HS-5 (cell line): Measurements from ENCODE around the gene COPS7B.
A peak's percentile ranks its signal among the peaks of the same experiment; 100 is the strongest.

ENCODE experiments used
- DNase-seq: peaks from one replicate; pipeline ENCODE4 v3.0.0-alpha.2; 2012; ENCODE audit warnings: low read depth

The COPS7B gene

GRCh38 chr2:231785822-231786176, 446 bp upstream of the COPS7B start:
- no peak for DNase-seq

DNA sequence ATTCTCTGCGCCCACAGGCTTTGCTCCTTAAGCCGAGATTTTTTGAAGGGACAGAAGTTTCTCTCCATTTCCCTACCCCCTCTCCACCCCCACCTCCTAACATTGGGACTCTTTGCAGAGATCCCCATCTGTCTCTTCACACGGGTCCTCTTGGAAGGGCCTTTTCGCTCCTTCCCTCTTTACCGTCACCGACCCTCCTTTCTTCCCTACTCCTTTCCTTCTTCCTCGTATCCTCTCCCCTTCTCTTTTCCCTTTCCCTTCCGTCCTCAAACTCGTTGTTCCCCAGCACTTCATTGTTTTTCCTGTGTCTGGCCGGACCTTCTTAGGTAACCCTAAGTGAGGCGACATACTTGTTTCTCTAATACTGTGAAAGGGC, 660 bp downstream of the COPS7B start:
- no peak for DNase-seq

GRCh38 chr2:231791107-231791506, 4.9 kb downstream of the COPS7B start:
- DNase-seq = no peak

GRCh38 chr2:231794383-231794782, 8.1 kb downstream of the COPS7B start:
- DNase-seq = no peak

GRCh38 chr2:231795525-231796327, 9.5 kb downstream of the COPS7B start:
- DNase-seq = peak; percentile 63

DNA sequence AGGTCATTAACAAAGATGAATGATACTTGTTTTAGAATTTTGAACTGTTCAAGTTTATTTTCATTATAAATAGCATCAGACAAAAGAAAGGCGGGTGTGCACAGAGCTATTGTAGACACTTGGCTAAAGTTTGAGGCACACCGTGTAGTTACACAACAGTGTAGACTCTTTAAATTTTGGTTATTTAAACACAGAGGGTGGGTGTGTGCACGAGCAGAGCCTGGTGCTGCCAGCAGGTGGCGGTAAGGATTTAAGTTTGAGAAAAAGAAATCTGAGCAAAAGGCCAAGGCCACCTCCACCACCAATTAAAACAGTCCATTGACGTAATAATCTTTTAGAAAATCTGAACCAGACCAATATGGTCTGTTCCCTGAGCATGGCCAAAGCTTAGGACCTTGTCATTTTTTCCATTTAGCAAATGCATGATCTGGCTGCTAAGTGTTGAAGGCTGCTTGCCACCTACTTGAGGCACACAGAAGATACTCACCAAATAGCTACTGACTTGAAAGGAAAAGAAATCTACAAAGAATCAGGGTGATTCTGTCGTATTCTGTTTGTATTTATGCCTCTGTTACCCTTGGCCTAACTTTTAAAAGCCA, 14.3 kb downstream of the COPS7B start:
- no peak for DNase-seq

GRCh38 chr2:231803501-231804138, 17.4 kb downstream of the COPS7B start:
- no peak for DNase-seq

DNA sequence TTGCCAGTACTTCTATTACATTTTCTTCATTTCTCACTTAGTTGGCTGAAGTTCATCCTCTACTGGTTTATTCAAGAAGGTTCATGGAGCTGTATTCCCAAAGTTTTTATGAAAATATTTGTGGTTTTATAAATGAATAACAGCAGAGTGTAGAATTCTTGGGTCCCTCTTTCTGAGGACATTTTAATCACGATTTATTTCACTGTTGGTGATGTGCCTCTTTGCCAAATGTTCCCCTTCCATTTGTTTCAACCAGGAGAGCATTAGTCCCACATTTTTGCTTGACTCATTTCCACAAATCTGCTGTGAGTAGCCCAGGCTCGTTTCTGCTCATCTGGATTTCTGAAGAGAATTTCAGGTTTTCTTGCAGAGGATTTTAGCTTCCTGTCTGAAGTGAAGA, 20.8 kb downstream of the COPS7B start:
- no peak for DNase-seq

DNA sequence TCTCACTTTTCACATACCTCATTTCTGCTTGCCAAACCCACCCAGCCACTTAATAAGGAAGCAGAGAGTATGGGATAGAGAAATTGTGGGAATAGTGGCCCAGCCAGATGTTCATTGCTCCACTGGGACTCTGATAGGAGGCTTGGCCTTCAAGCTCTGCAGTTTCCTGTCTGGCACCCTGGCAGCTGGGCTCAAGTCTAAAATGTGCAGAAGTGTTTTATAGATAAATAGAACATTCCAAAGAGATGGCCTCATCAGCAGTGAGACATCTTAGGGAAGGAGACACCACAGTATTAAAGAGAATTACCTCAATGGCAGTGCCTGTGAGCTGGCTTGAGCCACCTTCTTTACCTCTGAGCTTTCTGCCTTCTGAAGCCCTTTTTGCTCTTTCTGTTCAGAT, 24.7 kb downstream of the COPS7B start:
- peak; percentile 69 for DNase-seq

DNA sequence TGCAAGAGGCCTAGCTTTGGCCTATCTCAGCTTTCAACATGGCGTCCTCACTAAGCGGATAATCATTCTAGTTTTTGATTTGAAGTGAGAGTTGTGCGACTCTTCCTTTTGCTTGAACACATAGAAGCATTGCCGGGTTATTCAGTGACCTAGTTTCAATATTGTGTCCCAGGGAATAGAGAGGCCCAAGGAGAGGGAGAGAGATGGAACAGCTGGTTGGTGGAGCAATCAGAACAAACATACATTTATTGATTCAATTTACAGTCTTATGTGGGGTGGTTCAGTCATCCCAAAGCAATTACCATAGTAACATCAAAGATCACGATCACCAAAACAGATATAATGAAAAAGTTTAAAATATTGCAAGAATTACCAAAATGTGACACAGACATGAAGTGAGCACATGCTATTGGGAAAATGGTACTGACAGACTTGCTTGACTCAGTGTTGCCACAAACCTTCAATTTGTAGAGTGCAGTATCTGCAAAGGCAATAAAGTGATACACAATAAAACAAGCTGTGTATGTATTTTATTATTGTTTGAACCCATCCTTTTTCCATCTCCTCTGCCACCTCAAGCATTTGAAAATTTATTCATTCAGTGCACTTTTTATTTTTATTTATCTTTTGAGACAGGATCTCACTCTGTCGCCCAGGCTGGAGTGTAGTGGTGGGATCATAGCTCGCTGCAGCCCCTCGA, 30.2 kb downstream of the COPS7B start:
- DNase-seq = no peak

- DNase-seq = no peak
Observed at GRCh38 chr2:231819447-231820042, 33.3 kb downstream of the COPS7B start.

- no peak for DNase-seq
Observed at GRCh38 chr2:231820786-231821303, 34.6 kb downstream of the COPS7B start.

DNA sequence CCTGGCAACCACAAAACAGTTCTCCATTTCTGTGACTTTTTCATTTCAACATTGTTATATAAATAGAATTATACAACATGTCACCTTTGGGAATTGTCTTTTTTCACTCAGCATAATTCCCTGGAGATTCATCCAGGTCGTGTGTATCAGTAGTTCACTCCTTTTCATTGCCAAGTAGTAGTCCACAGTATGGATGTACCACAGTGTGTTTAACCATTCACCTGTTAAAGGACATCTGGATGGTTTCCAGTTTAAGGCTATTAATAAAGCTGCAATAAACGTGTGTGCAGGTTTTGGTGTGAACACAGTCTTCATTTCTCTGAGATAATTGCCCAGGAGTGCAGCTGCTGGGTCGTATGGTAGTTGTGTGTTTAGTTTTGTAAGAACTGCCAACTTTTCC, 35.7 kb downstream of the COPS7B start:
- DNase-seq = no peak

GRCh38 chr2:231853105-231853504, 66.9 kb downstream of the COPS7B start:
- DNase-seq = no peak

DNA sequence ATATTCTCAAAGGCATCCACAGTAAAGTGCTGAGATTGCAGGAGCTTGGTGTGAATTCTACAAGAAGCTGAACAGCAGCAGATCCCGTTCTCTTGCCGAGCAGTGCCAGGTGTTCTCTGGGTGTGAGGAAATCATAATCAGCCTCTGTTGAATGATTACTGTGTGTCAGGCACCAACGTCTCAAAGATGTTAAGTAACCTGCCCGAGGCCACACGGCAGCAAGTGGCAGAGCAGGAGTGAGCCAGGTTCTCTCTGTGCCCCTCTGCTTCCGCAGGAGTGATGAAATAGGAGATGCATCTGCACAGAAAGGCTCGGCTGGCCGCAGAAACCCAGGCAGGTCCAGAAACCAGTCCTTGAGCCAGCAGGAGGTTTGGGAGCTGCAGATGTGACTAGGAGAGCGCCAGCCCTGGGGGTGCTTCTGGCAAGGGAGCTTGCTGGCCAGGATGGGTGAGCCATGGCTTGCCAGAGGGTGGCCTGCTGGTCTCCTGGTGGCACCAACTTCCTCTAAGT, 68.4 kb downstream of the COPS7B start:
- no peak for DNase-seq

DNA sequence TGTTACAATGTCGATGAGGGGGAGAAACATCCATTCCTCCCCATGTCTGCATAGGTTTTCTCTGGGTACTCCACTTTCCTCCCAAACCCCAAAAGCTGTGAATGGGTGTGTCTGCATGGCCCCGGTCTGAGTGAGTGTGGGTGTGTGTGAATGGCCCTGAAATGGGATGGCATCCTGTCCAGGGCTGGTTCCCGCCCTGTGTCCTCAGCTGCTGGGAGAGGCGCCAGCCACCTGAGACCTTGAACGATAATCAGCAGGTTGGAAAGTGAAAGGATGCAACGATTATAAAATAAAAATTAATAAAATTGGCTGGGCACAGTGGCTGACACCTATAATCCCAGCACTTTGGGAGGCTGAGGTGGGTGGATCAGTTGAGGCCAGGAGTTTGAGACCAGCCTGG, 70.7 kb downstream of the COPS7B start:
- no peak for DNase-seq
